Activated B cell treated with CpG ODN at 0.5 μM for 24 hours (primary cell): ENCODE measurements around the gene CKS1B. TPM values are rescaled to one million over a fixed set of nuclear protein-coding genes. Genes with fewer than 3 reads are reported as not detected.

Experiments
- ATAC-seq: fragments of 200-7000 bp; cut with Tn5 transposase; one replicate; pipeline ENCODE4 v1.10.0; 2021; ENCODE audit warnings: low read depth, mild to moderate bottlenecking, moderate library complexity
- CTCF ChIA-PET: fragments of 350-600 bp; sonication (Branson Sonifier 250); formaldehyde crosslinking; loops from one replicate; lab custom pipeline; 2021; ENCODE audit warnings: antibody characterized with exemption; lab: Charles Lee
- POLR2A ChIA-PET: fragments of 350-600 bp; sonication (Branson Sonifier 250); formaldehyde crosslinking; loops from one replicate; lab custom pipeline; 2021; ENCODE audit warnings: antibody characterized with exemption; lab: Charles Lee
- DNase-seq: peaks from one replicate; pipeline ENCODE4 v3.0.0; 2022
- H3K27ac Mint-ChIP-seq: one replicate; pipeline ENCODE4 v1.8.0; 2020; ENCODE audit warnings: mixed read lengths
- H3K27me3 Mint-ChIP-seq: one replicate; pipeline ENCODE4 v1.8.0; 2021; ENCODE audit warnings: mixed read lengths
- H3K36me3 Mint-ChIP-seq: one replicate; pipeline ENCODE4 v1.8.0; 2021; ENCODE audit warnings: low read depth, mixed read lengths
- H3K4me1 Mint-ChIP-seq: one replicate; pipeline ENCODE4 v1.8.0; 2021; ENCODE audit warnings: mixed read lengths
- H3K4me3 Mint-ChIP-seq: one replicate; pipeline ENCODE4 v1.8.0; 2020; ENCODE audit warnings: mild to moderate bottlenecking, mixed read lengths
- H3K9me3 Mint-ChIP-seq: one replicate; pipeline ENCODE4 v1.8.0; 2020; ENCODE audit warnings: mixed read lengths
- CTCF ChIP-seq: fragments of 200-600 bp; IDR thresholded peaks from one replicate; pipeline ENCODE4 v1.8.0; 2022; ENCODE audit warnings: antibody characterized with exemption, mild to moderate bottlenecking
- intact Hi-C: fragments of 100-400 bp; cut with micrococcal nuclease; formaldehyde crosslinking; loops from one replicate; pipeline ENCODE4 v1.15.1; 2024
- total RNA-seq: library from RNA; stranded (reverse); gene quantifications from 2 replicates; pipeline ENCODE4 v1.2.3, GENCODE V29; 2022

CKS1B gene
- total RNA-seq, 1 donor from 2014 or later, result 25.3 TPM

- no peak overlapping the region for H3K27ac Mint-ChIP-seq
- no peak for TF ChIP-seq CTCF
- ATAC-seq (no peak), DNase-seq (no peak)
- intact Hi-C loops, result no loop called here
- ChIA-PET POLR2A (interaction anchor here (1.1 kb wide), 1 partner anchor 49 kb away, joined by 3 read pairs; no protein-coding TSS in a partner anchor), CTCF (interaction anchor here (1.4 to 2.1 kb wide), 2 partner anchors 21 to 79 kb away, joined by 4 to 7 read pairs; no protein-coding TSS in a partner anchor)
- H3K4me1 Mint-ChIP-seq, result peaks cover 18% of the 10 kb centered on the region
- peaks cover 1% of the 10 kb centered on the region for H3K36me3 Mint-ChIP-seq
- H3K4me3 Mint-ChIP-seq, result no peak overlapping the region
- no peaks in the 10 kb centered on the region for H3K9me3 Mint-ChIP-seq
- H3K27me3 Mint-ChIP-seq, result no peaks in the 10 kb centered on the region
Observed at GRCh38 chr1:155023627-155024026, 49.1 kb downstream of the CKS1B start.

- no peak for TF ChIP-seq CTCF
- no peaks in the 10 kb centered on the region for H3K27me3 Mint-ChIP-seq
- H3K27ac Mint-ChIP-seq, result no peak overlapping the region
- H3K4me3 Mint-ChIP-seq, result no peak overlapping the region
- DNase-seq (no peak), ATAC-seq (no peak)
- intact Hi-C loops, result no loop called here
- no peaks in the 10 kb centered on the region for H3K9me3 Mint-ChIP-seq
- peaks cover under 1% of the 10 kb centered on the region for H3K36me3 Mint-ChIP-seq
- ChIA-PET CTCF (no interaction called here), POLR2A (no interaction called here)
- peaks cover 11% of the 10 kb centered on the region for H3K4me1 Mint-ChIP-seq
Observed at GRCh38 chr1:155024315-155024714, 49.8 kb downstream of the CKS1B start.

- TF ChIP-seq CTCF, result no peak
- Mint-ChIP-seq H3K36me3 (no peaks in the 10 kb centered on the region), H3K27ac (no peak overlapping the region), H3K4me3 (no peak overlapping the region), H3K9me3 (no peaks in the 10 kb centered on the region), H3K27me3 (no peaks in the 10 kb centered on the region), H3K4me1 (peaks cover 3% of the 10 kb centered on the region)
- CTCF ChIA-PET, result no interaction called here
- DNase-seq (no peak), ATAC-seq (no peak)
- intact Hi-C loops, result no loop called here
- POLR2A ChIA-PET, result no interaction called here
Observed at GRCh38 chr1:155026154-155026553, 51.7 kb downstream of the CKS1B start.

GRCh38 chr1:155026588-155026987 lies 52.1 kb downstream of the CKS1B start:
- Mint-ChIP-seq H3K4me3 (no peak overlapping the region), H3K9me3 (no peaks in the 10 kb centered on the region), H3K27me3 (no peaks in the 10 kb centered on the region), H3K36me3 (no peaks in the 10 kb centered on the region), H3K27ac (no peak overlapping the region), H3K4me1 (peaks cover under 1% of the 10 kb centered on the region)
- no peak for ATAC-seq
- intact Hi-C loops, result no loop called here
- TF ChIP-seq CTCF, result no peak
- DNase-seq, result no peak
- ChIA-PET CTCF (no interaction called here), POLR2A (no interaction called here)

Other genes with a start within 250 kb of the CKS1B start
- 0.44 and 1.1 TPM in 2 replicates for gene KCNN3, start 104.4 kb upstream of the CKS1B start, total RNA-seq
- gene PMVK, start 38.0 kb upstream of the CKS1B start, total RNA-seq, result 24.6 and 26.3 TPM in 2 replicates
- gene PBXIP1, start 18.6 kb upstream of the CKS1B start, total RNA-seq, result 42.4 and 43.2 TPM in 2 replicates
- 33.1 and 38.1 TPM in 2 replicates for gene PYGO2, start 12.9 kb upstream of the CKS1B start, total RNA-seq
- gene SHC1, start 3.9 kb upstream of the CKS1B start, total RNA-seq, result 59.3 and 60.9 TPM in 2 replicates
- gene FLAD1, start 8.7 kb downstream of the CKS1B start, total RNA-seq, result 64.1 and 69.0 TPM in 2 replicates
- gene LENEP, start 18.9 kb downstream of the CKS1B start, total RNA-seq, result 1.8 and 2.4 TPM in 2 replicates
- gene ZBTB7B, start 28.1 kb downstream of the CKS1B start, total RNA-seq, result 56.2 and 56.6 TPM in 2 replicates
- 1.0 TPM in 1 of 2 replicates, not detected in the other for gene DCST2, start 59.1 kb downstream of the CKS1B start, total RNA-seq
- not detected in 2 replicates for gene DCST1, start 59.1 kb downstream of the CKS1B start, total RNA-seq
- 11.3 and 13.7 TPM in 2 replicates for gene ADAM15, start 76.6 kb downstream of the CKS1B start, total RNA-seq
- gene EFNA4, start 89.1 kb downstream of the CKS1B start, total RNA-seq, result 7.8 and 9.5 TPM in 2 replicates
- 1.2 and 1.7 TPM in 2 replicates for gene EFNA3, start 104.2 kb downstream of the CKS1B start, total RNA-seq
- 0.29 TPM in 1 of 2 replicates, not detected in the other for gene EFNA1, start 153.2 kb downstream of the CKS1B start, total RNA-seq
- 77.3 and 85.2 TPM in 2 replicates for gene SLC50A1, start 161.2 kb downstream of the CKS1B start, total RNA-seq
- 33.2 and 36.8 TPM in 2 replicates for gene DPM3, start 165.8 kb downstream of the CKS1B start, total RNA-seq
- gene KRTCAP2, start 198.6 kb downstream of the CKS1B start, total RNA-seq, result 128 and 132 TPM in 2 replicates
- gene TRIM46, start 199.2 kb downstream of the CKS1B start, total RNA-seq, result 1.2 and 1.9 TPM in 2 replicates
- 9.7 and 15.3 TPM in 2 replicates for gene THBS3, start 233.2 kb downstream of the CKS1B start, total RNA-seq
- gene MTX1, start 234.0 kb downstream of the CKS1B start, total RNA-seq, result 36.7 and 38.2 TPM in 2 replicates